Activated CD4-positive, alpha-beta T cell treated with anti-CD3 and anti-CD28 coated beads for 24 hours (primary cell): ENCODE measurements around the gene SPTB.
"Not testable (repeated sequence)": the region's sequence is repeated elsewhere in the genome, so short reads cannot be mapped to it uniquely, and the experiment has no call there.

Experiments
- DNase-seq, 2 donors: peaks; one replicate each; pipeline ENCODE4 v3.0.0-alpha.2; 2020; ENCODE audit warnings: low read depth in 2 of 2

Gene SPTB

DNA sequence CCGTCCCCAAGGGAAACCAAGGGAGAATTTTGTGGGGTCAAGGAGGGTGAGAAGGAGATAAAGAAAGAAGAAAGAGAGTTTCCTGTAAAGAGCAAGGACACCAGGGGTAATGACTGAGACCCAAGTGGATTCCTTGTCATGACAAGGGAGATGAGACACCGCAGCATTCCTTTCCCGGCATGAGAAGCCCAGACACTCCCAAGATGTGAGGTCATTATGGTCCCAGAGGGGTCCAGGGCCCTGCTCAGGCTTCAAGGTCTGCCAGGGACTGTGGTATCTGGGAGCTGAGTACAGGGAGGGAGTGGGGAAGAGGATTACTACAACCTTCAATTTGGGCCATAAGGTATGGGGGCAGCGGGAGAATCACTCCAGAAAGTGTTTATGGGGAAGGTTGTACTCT is 58.1 kb downstream of the SPTB start:
- no peak for DNase-seq

DNA sequence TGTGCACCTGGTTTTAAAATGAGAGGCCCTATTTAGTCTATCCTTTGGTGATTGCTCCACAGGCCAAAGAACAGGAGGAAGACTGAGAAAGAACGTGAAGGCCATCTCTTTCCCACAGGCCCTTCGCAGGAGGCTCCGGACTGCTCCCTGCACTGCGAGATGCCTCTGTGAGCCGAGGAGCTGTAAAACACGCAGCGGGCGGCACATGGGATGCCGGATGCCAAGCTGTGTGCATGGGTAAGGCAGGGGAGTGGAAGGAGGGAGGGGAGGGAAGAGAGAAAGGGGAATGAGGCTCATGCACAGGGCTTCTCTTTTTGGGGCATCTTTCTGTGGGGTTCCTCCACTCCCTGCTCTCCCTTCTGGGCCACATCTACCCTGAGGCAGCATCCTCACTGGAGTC is 61.6 kb downstream of the SPTB start:
- DNase-seq: no peak

DNA sequence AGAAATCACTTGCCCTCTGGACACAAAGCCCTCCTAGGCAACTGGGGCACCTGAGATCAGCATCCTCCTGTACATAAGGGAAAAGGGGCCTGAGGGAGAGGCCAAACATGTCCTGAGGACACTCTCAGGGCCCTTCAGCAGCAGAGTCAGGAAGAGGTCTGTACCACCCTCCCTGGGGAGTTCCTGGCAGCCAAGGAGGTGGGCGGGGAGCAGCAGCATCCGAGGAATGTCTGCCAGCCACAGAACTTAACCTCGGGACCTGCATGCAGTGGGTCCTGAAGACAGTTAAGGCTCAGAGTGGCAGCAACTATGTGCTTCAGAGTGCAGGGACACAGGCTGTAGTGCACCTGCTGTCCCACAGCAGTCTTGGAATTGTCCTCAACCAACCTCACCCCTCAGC is 62.1 kb downstream of the SPTB start:
- DNase-seq: no peak

DNA sequence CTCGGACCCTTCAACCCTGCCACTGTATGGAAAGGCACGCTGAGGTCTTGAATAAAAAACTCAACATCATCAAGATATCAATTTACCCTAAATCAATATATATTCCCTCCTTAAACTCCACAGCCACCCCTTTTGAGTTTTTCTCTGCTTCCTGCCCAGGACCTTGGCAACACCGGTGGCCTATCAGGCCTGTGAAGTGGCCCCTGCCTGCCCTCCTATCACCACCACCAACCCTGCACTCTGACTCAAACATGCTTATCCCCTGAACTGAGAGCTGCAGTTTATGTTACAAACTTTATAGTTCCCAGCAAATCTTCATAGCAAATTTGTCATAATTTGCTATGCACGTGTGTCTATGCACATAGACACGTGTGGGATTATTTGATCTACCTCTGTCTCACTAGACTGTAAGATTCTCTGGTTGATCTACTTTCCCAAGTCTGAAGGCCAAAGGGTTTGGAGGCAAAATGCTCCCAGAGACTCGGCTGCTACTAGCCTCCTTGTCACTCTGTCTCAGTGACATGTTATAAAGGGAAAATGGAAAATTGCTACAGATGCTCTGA is 63.4 kb downstream of the SPTB start:
- no peak for DNase-seq

DNA sequence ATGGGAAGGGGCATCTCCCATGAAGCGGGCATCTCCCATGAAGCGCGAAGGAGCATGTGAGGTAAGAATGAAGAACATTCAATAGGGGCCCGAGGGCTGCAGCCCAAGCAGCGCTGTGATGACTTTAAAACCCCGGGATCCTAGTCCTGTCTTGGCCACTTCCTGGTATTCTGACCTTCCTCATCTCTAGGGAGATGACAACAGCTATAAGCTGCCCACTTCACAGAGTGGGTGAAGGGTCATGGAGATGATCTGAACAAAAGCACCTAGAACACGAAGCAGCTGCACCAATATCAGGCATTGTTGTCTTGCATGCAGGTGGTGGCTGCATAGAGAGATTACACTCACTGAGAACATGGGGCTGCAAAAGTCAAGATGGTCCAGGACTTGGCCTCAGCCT is 64.5 kb downstream of the SPTB start:
- DNase-seq: no peak

DNA sequence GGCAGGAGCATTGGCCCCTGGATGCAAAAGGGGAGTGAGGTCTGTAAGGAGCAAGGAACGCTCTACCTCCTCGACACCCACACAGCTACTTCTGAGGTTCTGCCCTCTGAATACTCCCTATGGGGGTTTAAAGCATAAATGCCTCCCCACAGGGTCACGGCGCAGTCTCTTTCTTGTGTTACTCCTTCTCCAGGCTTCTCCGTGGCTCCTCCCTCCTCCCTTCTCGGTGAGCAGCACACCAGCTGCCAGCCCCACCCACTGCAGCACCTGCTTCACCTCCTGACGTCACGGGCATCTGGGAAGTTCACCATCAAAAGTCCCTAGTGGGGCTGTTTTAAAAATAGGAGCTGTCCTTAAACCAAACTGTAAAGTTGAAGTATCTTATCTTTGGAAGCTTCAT is 67.3 kb downstream of the SPTB start:
- no peak for DNase-seq

DNA sequence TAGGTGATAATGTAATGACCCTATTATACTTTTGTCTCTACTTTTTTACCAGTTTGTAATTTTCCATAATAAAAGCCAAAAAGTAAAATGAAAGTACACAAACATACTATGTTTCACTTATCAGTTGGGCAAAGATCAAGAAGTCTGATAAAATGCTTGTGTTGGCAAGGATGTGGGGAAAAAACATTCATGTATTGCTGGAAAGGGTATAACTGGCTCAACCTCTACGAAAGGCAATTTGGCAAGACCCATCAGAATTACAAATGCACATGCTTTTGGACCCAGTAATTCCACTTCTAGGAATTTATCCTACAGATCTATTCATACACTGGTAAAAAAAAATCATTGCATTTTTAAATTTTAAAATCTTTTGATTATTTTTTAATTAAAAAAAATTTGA is 68.0 kb downstream of the SPTB start:
- DNase-seq: no peak

DNA sequence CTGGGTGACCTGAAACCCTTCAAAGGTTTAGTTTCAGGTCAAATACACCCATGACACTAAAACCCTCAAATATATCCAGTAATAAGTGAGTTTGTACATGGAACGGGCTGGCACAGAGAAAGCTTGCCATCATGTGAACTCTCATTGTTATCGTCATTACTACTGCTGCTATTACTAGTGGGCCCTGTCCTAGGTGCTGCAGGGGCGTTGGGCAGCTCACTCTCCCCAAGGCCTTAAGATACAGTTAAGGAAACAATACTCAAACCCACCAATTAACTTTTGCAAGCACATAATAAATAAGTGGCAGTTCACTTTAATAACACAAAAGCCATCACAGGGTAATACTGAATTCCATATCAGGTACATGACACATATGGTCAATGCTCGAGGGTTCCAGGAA is 71.3 kb downstream of the SPTB start:
- no peak for DNase-seq

DNA sequence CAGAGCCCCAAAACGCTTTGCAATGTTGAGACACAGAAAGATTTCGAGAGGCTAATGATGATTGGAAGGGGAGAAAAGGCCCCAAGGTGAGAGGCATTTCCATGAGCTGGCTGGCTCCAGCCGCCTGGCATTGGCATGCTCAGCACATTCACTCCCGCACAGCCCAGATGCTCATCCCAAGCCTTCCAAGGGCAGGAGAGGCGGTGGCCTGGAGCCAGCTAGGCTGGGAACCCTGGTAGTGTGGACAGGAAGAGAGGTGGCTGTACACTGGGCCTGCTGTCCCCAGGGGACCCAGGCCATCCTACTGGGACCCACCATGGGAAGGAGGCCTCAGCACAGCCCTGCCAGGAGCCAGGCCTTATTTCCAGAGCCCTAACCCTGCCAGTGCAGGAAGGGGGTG is 72.2 kb downstream of the SPTB start:
- no peak for DNase-seq

DNA sequence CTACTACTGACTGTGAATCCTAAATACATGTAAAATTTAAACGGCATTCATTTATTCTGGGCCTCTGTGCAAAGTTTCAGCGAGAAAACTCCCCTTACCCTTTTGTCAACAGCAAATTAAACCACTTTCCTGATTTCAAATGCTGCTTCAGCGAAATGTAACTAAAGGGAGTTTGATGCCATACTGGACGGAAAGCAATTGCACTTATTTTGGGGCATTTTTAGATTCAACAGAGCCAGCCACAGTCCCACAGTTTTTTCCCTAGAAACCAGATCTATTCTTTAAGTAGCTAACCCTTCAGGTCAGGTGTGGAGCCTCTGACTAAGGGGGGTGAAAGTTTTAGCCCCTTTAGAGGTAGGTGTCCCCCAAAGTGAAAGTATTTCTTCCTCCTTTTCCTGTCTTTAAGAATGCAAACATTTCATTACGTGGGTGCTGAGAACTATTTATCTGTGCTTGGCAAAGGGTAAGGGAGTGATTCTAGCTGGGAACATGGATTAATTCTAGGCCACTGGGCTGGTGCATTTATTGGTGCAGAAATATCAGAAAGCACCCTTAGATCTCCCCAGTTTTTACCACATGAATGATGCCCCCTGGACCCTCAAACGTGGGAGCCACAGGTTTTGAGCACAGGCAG is 72.7 kb downstream of the SPTB start:
- DNase-seq: no peak

DNA sequence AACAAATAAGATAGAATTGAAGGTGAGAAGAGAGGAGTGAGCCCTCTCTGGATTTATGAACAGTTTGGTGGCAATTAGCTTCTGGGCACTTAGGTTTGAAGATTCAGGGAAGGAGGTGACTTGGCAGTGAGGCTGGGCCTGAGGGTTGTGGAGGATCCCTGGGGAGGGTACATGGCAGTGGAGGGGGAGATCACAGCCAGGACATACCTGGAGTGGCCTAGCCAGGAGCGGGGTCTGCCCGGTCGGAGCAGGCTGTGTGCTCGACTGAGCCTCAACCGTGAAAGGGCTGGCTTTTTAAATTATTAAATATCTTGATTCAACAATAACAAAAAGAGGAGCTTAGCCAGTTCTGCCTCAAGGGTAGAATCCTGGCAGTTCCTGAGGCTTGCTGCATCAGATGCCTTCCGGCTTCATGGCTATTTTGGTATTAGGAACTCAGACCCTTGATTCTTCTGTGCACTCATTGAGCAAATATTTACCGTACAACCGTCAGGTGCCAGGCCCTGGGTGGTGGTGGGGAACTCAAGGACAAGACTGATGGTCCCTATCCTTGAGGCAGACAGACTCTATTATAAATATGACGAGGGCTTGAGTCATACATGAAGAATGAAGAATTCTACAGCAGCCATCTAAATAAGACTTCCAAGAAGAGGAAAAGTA is 73.4 kb downstream of the SPTB start:
- DNase-seq: no peak

DNA sequence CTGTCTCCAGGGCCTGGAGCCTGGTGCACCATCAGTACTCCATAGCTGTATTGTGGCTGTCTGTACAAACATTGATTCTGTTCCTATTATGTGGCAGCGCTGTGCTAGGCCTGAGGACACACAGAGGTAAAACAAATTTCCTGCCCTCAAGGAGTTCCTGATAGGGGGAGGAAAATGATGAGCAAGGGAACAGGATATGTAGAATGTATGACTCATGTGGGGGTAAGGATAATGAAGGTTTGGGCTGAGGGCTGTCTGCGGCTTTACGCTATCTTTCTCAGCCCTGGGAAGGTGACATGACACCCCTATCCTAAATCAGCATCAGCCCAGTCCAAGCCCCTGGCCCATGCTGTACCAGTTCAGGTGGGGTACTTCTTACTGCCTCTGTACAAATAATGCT is 74.1 kb downstream of the SPTB start:
- not testable (repeated sequence) for DNase-seq

DNA sequence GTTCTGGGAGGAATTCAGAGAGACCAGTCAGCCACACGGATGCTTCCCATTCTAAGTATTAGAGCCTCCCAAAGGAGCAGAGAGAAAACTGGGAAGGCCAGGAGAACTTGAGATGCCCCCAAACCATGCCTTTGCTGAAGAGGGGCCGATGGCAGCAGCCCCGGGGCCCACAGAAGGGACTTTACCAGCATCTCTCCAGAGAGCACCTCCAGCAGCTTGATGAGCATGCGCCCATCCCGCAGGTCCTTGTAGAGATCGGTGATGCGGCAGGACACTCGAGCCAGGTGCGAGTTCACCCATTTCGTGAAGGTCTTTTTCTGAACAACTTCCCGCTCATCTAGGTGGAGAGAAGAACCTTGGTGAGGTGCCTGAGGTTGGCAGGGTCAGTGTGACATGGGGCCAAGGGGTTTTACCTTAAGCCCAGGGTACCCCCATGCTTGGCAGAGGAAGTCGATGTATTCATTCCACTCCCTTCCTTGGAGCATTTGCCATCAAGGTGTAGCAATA is 74.9 kb downstream of the SPTB start:
- no peak for DNase-seq

DNA sequence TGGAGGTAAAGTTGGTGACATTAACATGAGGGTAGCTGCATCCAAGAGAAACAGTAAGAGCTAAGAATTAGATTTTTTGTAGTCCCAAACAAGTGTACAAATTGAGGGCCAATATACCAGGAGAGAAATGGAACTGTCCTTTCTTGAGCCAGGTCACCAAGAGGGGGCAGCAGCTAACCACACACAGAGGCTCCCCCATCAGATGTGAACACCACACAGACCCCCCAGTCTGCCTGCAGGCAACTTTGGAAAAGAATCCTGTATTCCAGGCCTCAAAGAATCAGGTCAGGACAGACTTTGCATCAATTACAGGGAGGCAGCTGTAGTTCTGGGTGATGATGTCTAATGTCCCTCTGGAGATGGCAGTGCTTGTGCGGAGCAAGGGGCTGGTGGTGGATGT is 77.9 kb downstream of the SPTB start:
- no peak for DNase-seq

DNA sequence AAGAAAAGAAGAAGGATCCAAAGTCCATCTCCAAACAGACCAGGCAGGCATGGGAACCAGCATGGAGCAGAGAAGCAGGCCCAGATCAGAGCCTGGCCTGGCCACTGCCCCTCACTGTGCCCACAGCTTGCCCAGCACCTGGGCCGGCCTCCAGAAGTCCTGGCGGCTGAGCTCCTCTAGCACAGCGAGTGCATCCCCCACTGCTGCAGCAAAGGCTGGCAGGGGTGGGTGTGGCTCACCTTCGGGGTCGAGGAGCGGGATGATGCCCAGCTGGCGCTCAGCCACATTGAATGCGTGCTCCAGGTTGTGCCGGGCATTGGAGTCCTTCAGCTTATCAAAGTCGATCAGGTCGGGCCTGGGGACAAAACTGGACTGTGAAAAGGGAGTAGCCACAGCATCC is 78.7 kb downstream of the SPTB start:
- no peak for DNase-seq

DNA sequence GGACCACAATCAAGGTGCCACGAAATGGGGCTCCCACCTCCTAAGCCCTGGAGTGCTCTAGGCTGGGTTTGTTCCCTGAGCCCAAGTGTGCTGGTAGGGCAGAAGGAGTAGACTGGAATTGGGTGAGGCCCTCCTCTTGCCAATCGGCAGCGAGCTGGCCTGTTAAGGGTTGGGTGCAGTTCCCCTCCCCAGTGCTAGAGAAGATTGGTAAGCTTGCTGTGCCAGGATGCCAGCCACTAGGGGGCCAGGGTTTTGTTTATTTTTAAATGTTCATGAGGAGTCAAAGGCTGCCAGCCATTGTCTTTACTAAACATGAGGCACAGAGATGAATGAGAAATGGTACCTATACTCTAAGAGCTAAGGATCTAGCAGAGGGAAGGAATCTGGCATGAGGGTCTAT is 79.7 kb downstream of the SPTB start:
- no peak for DNase-seq

DNA sequence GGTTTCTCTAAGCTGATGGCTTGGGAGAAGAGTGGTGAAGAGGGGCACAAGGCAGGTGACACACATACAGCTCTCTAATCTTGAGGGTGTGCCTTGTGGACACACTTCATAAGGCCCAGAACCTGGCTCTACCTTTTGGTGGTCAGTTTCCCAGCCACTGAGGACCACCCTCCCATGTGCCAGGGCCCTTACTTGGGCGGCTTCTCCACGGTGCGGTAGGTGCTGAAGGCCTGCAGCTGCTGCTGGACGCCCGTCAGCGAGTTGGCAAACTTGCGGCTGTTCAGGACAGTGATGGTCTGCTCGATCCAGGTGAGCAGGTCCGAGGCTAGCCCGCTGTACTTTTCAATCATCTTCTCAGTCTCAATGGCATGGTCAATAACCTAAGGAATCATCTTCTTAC is 80.2 kb downstream of the SPTB start:
- no peak for DNase-seq

DNA sequence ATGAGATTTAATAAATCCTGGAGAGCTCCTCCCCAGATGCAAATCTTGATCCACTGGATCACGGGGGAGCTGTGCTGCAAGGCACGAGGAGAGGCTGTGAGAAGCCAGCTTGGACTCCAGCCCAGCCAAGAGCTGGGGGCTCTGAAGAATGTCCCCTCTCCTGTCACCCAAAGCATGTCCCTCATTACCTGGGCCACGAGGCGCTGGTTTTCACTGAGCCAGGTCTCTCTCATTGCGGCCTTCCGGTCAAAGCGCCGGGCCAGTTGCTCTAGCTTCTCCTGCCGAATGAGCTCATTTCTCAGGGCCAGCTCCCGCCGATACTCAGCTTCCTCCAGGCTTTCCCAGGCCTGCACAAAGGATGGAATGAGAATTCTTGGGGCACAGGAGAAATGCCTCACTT is 83.3 kb downstream of the SPTB start:
- DNase-seq: no peak

DNA sequence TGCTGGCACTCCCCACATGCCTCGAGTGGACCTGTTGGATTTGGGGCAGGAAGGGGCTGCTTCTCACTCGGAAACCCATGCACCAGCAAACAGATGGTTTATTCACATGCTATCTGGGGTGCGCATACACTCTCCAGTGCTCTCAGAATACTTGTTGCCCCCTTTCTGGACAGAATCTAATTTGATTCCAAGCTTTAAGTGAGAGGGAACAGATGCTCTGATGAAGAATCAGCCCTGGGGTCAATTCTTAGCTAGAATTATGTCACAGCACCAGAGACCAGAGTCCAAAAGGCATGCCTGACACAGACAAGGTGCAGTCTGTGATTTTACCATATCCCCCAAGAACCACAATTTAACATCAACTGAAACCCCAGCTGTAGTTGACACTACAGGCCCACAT is 83.8 kb downstream of the SPTB start:
- no peak for DNase-seq

DNA sequence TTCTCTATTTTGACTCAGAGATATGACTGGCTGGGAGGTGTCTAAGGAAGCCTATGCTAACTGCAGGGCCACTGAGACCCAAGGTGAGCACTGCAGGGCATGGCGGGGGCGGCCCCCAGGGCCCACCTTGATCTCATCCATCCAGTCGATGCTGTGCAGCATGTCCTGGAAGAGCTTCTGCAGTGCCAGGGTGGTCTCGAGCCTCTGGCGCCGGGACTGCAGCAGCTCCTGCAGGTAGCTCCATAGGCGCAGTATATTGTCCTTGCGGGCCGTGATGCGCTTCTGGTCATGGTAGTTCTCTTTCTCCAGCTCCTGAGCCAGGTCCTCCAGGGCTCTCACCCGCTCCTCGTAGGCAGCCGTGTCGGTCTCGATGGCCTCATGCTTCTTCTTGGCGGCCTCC is 84.5 kb downstream of the SPTB start:
- DNase-seq: no peak

DNA sequence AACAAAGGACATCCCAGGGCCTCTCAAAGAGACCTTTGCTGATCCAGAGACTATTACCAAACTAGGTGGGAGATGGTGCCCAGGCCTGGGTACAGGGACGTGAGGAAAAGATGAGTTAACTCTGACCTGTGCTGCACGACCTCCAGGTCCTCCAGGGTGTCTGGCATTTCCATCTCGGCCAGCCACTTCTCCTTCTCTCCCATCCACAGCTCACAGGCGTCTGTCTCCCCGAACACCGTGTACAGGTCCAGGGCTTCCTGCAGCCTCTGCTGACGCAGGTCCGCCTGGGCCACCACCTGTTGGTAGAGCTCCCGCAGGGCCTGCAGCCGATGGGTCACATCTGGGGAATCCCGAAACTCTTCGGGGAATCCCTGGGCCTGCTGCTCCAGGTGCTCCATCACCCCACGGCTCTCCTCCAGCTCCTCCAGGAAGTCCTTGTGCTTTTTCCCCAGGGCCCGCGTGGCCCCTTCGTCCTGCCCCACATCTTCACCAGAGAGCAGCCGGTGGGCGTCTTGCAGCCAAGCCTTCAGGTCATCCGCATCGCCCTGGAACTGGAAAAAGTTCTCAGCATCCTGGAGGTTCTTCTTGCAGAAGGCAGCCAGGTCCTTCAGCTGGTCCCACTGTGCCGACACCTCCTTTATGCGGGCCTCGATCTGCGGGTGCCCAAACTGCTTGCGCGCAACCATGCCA is 86.7 kb downstream of the SPTB start:
- DNase-seq: no peak

DNA sequence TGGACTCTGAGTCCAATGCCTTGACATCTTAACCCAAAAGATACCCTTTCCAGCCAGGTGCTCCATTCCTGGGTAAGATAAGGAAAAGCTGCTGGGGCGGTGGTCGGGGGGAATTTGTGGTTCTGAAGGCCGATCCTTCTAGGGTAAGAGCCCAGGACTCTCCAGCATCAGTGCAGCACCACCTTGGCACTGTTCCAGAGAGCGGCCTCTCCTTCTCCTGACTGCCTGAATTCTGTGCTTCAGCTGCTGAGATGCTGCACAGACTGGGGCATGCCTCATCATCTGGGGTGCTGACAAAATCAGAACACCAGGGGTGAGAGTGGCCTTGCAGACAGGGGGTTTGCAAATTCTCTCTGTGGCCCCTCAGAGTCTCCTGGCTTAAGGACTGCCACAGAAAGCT is 87.5 kb downstream of the SPTB start:
- no peak for DNase-seq

DNA sequence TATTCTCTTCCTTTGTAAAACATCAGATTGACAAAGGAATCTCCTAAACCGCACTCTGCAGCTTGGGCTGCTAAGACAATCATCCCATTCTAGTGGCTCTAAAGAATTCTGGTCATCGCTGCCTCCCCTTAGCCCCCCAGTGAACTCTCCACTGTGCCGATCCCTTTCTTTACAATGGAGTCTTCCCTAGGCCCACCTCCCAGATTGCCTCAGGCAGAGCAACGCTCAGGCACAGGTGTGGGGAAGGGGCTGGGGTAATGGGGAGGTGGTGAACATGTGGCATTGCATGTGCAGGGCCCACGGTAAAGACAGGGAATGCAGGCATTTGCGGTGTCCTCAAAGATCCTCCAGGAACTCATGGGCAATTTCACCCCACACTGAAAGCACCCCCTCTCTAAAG is 89.2 kb downstream of the SPTB start:
- no peak for DNase-seq
